HepG2 (cell line): ENCODE data around the gene ANKRD61. TPM values are rescaled to one million over a fixed set of nuclear protein-coding genes. Genes with fewer than 3 reads are reported as not detected.
A peak's percentile ranks its signal among the peaks of the same experiment; 100 is the strongest.

Experiments
- ARID5B ChIP-seq: IDR thresholded peaks from 2 replicates; pipeline ENCODE4 v1.4.0; 2020; ENCODE audit warnings: mild to moderate bottlenecking, missing genetic modification reagents
- ATF4 ChIP-seq, 2 experiments: fragments of 450-650 bp in 1 of 2; sonication (generic) in 1 of 2; formaldehyde crosslinking; IDR thresholded peaks; 2 replicates each; pipeline versions ENCODE4 v1.5.0 to v1.8.0; 2020 to 2022; ENCODE audit warnings: mild to moderate bottlenecking in 1 of 2, missing genetic modification reagents in 1 of 2
- FOXK1 ChIP-seq: sonication (generic); formaldehyde crosslinking; IDR thresholded peaks from 2 replicates; pipeline ENCODE4 v1.4.0; 2020; ENCODE audit warnings: low read depth, missing genetic modification reagents, borderline replicate concordance
- LBX2 ChIP-seq: sonication (generic); formaldehyde crosslinking; IDR thresholded peaks from 2 replicates; pipeline ENCODE4 v1.5.0; 2020; ENCODE audit warnings: missing genetic modification reagents, mild to moderate bottlenecking, borderline replicate concordance
- NR2F2 ChIP-seq: IDR thresholded peaks from 2 replicates; pipeline ENCODE4 v1.6.1; 2012; ENCODE audit warnings: low read depth, inconsistent platforms, borderline replicate concordance
- REST ChIP-seq, 2 experiments: IDR thresholded peaks; 2 replicates each; pipeline ENCODE4 v1.6.1; 2011 to 2012; ENCODE audit warnings: low read length in 2 of 2, borderline replicate concordance in 1 of 2, low read depth in 1 of 2, mild to moderate bottlenecking in 1 of 2, moderate library complexity in 1 of 2
- RXRA ChIP-seq: sonication (generic); formaldehyde crosslinking; IDR thresholded peaks from 2 replicates; pipeline ENCODE4 v1.5.1; 2020; ENCODE audit warnings: missing genetic modification reagents
- ZNF563 ChIP-seq: sonication (generic); formaldehyde crosslinking; IDR thresholded peaks from 2 replicates; pipeline ENCODE4 v1.8.0; 2022; ENCODE audit warnings: mild to moderate bottlenecking, moderate library complexity, missing genetic modification reagents
- ZNF574 ChIP-seq: sonication (generic); formaldehyde crosslinking; IDR thresholded peaks from 2 replicates; pipeline ENCODE4 v1.4.0; 2020; ENCODE audit warnings: missing genetic modification reagents
- ZNF713 ChIP-seq: sonication (generic); formaldehyde crosslinking; IDR thresholded peaks from 2 replicates; pipeline ENCODE4 v1.4.0; 2020; ENCODE audit warnings: mild to moderate bottlenecking, missing genetic modification reagents
- polyA plus RNA-seq, 8 experiments: library from polyadenylated mRNA; depleted of rRNA in 3 of 8; stranded (reverse) in 7 of 8; unstranded in 1 of 8; fragments of >200 nt; fragmentation: Illumina TruSeq in 4 of 8; extraction: Trizol in 4 of 8; gene quantifications; 2 replicates each; pipeline versions ENCODE4 v1.2.1 to v1.2.3, GENCODE V29; 2011 to 2016; ENCODE audit warnings: low read depth in 4 of 8, missing spikeins in 1 of 8, mixed read lengths in 1 of 8; ENCODE audit not compliant: insufficient read depth in 1 of 8
- total RNA-seq, 5 experiments: library from RNA; depleted of rRNA; stranded (reverse); fragments of >200 nt; fragmentation: Illumina TruSeq; extraction: Trizol; gene quantifications; 2 replicates each; pipeline ENCODE4 v1.2.3, GENCODE V29; 2016; ENCODE audit warnings: low read depth in 1 of 5

ANKRD61 gene
- total and polyA plus RNA-seq, 2 of the 13 experiments (the other 11 are each of a cell fraction or from before 2014, with no cell fraction given), result 0.13 TPM; not detected in 1

GRCh38 chr7:6057316-6058129, 26.3 kb downstream of the ANKRD61 start (continued):
- TF ChIP-seq ARID5B (CRISPR knock-in tag), result peak; percentile 49
- no peak for TF ChIP-seq LBX2
- no peak for TF ChIP-seq ATF4 (CRISPR knock-in tag; IDR thresholded peaks at IDR 0.05)
- TF ChIP-seq ZNF563 (CRISPR knock-in tag), result no peak
- TF ChIP-seq RXRA (CRISPR knock-in tag), result peak; percentile 57; the same call in 1 of the 2 replicates
- TF ChIP-seq ZNF574 (CRISPR knock-in tag), result no peak
- TF ChIP-seq ZNF713 (CRISPR knock-in tag), result no peak
- TF ChIP-seq REST (IDR thresholded peaks at IDR 0.05; ENCODE audit: borderline replicate concordance in 1 of 2, low read depth in 1 of 2, low read length in 2 of 2), result no peak
- TF ChIP-seq NR2F2, result no peak
- no peak for TF ChIP-seq FOXK1
